HL-60/S4 (cell line): ENCODE results near the gene ZDHHC13.

Experiments used
- in situ Hi-C: fragments of 300-500 bp; cut with MboI; formaldehyde crosslinking; loops from 2 replicates; pipeline ENCODE4 v1.14.3; 2022; ENCODE audit warnings: low sequenced_read_pairs

The ZDHHC13 gene

GRCh38 chr11:19200410-19201201, 83.6 kb downstream of the ZDHHC13 start:
- in situ Hi-C loops = no loop called here

DNA sequence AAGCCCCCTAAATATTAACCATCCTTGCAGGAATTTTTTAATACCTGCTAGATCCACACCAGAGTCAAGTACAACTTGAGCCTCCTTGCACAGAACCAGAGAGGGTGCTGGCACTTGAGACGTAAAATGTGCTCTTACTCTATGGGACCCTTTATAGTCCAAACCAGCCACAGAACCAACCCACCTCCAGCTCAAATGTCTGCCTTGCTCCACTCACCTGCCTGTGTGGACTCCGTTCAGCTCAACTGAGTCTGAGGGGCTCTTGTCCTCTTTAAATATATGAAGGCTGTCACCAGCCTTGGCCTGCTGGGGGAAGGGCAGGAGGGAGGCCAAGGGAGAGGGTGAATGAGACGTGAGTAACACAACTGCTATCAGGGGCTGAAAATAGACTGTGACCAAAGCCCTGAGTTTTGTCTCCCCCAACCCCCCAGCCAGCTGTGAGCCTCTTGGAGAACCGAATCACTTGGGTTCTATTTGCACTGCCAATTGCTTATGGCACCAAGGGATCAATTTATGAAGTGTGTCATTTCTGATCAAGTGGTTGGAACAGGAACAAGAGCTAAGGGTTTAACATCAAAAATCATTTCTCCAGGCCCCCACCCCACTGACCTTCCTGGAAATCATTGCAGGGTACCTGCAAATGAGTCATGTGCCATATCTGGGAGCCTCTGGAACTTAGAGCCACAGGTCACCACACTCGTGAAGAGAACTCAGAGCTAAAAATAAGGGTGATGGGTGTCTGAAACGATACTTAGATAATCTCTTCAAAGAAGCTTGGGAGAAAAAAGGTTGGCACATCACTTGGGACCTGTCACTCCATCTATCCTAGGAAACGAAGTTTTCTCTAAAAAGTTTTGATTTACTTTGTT, 85.0 kb downstream of the ZDHHC13 start, which contains the start of gene CSRP3:
TSS of gene CSRP3 (minus strand) at position 247 of the 869 bp plus-strand sequence. CDS start 9,535 bp downstream, outside the sequence.
- in situ Hi-C loops = no loop called here

DNA sequence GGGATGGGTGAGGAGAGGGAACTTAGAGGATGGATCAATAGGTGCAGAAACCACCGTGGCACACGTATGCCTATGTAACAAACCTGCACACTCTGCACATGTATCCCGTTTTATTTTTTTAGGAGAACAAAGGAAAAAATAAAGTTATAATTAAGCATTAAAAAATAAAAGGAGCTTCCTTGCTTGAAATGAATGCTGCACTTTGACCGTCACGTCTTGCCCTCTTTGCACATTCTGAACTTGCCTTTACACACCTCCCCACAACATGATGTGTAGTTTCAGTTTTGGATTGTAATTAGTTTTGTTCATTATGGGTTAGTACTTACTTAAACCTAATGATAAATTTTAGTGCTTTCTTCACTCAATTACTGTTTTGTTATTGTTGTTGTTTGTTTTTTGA, 87.9 kb downstream of the ZDHHC13 start:
- in situ Hi-C loops = no loop called here

- in situ Hi-C loops = no loop called here
Observed at GRCh38 chr11:19208181-19208580, 91.2 kb downstream of the ZDHHC13 start.

DNA sequence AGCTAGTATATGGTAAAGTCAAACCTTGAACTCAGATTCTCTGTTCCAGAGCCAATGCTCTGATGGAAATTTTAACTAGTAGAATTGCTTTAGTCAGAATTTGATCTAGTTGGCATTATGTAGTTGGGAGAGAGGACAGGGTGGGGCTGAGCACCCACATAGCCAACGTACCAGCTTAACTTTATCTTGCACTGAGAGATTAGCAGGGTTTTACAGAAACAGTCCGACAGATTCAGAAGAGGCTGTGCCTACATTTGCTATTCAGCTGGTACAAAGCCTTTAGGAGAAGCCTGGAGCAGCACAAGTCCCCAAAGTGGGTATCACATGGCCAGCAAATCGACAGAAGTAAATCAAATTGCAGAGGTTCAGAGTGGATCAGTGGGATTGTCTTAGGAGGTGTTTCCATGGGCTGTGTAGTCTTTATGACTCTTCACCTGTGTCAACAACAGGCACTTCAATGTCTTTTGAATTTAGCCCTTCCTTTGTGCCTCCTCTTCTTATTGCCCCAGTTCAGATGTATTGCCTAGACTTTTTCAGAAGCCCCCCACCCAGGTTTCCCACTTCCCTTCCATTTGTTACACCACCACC, 92.1 kb downstream of the ZDHHC13 start:
- in situ Hi-C loops = no loop called here

GRCh38 chr11:19209617-19210370, 92.8 kb downstream of the ZDHHC13 start:
- in situ Hi-C loops = no loop called here

DNA sequence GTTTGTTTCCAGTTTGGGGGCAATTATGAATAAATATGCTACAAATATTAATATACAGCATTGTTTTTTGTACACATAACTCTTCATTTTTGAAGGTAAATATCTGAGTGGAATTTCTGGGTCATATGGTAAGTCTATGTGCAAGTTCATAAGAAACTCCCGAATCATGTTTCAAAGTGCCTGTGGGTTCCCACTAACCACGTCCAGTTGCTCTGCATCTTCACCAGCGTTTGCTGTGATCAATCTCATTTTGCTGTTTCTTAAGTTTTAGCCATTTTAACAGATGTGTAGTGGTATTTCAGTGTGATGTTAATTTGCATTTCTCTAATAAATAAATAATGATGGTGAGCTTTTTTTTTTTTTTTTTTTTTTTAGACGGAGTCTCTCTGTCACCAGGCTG, 99.1 kb downstream of the ZDHHC13 start:
- in situ Hi-C loops = no loop called here

DNA sequence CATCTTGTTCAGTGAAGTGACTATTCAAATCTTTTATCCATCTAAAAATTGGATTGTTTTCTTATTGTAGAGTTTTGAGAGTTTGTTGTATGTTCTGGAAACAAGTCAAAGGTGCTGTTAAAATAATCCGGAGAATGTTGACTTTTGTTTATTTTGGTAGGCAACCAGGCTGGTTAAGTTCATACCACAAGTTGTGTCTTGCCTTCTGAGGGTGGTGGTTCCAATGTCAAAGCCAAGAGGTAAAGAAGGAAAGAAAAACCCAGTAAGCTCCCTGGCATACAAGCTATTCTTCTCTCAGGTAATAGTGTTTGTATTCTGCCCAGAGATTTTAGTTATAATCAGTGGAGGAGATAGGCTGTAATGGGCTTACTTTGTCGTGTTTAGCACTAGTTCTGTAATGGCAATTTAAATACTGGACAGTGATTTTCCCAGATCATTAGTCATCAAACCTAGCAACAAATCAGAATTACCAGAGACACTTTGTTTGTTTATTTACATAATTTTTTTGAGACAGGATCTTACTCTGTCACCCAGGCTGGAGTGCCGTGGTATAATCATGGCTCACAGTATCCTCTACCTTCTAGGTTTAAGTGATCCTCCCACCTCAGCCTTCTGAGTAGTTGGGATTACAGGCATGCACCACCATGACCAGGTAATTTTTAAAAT, 99.9 kb downstream of the ZDHHC13 start:
- in situ Hi-C loops = no loop called here

DNA sequence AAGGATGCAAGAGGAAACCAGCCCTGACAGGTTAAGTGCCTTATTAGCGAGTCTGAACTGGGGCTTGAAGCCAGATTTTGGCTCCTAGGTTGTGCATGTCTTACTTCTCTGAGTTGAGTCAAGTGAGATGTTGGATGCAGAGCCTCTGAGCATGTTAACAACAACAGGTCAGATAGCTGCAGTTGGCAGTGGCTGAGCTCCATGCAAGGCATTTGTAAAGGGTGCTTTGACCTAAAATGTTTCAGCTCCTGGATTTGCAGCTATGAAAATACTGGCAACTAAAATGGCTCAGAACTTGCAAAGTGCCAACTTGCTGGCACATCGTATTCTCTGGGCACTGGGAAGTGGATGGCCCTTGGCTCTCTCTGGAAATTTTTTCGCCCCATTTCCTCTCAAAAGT, 101.2 kb downstream of the ZDHHC13 start:
- in situ Hi-C loops = no loop called here

DNA sequence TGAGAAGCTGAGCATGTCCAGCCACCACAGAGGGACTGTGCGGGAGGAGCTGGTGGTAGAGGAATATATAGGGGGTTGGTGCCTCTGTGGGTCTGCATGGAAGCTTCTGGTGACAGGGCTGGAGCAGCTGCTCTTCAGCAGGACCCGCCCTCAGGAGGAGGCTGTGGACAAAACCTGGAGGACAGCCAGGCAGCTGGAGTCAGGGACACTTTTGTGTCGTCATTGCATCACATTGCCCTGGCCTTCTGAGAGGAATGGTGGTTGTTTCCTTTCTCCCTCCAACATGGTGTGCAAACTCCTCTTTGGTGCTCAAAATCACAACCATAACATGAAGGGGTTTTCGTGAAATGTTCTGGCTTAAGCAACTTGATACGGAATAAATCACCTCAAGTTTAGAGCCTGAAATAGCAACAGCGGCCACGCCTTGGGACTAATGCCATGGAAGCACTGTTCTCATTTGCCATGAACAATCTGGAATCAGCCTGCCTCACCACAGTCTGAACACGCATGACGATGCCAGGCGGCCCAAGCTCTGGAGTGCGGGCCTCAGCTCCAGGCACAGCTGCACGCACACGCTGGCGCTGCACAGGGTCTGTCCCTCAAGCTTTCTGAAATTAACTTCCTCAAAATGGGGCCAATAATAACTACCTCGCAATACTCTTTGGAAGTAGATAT, 102.0 kb downstream of the ZDHHC13 start:
- in situ Hi-C loops = no loop called here

DNA sequence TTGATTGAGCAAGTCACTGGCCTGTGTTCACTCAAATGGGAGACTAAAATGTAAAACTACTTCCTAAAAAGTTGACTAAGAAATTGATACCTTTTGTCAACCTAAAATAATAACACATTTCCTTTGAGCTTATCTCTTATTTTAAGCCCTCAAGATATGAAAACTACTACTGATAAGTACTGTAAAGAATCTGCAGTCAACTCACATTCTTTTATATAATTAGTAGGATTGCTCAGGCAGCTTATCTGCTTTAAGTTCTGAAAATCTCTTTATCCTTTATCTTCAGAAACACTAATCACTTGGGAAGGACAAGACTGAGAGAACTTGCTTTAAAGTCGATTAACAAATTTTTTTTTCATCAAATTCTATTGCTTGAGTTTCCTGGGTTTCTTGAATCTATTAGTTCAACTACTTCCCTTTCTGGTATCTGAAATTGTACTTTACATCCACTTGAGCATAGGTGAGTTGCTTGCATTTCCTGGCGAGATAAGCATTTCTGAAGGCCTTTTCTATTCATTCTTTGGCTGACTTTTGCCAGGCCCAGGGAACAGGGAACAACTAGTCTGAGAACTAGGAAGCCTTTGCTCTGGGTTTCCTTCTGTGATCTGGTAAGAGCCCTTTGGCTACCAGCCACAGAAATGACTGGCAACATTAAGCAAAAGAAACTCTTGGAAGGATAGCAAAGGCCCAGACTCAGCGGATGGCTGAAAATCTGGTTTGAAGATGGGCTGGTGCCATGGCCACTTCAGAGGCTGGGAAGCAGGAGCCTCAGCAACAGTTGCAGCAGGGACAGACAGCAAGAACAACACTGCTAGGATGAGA, 104.1 kb downstream of the ZDHHC13 start:
- in situ Hi-C loops = no loop called here

DNA sequence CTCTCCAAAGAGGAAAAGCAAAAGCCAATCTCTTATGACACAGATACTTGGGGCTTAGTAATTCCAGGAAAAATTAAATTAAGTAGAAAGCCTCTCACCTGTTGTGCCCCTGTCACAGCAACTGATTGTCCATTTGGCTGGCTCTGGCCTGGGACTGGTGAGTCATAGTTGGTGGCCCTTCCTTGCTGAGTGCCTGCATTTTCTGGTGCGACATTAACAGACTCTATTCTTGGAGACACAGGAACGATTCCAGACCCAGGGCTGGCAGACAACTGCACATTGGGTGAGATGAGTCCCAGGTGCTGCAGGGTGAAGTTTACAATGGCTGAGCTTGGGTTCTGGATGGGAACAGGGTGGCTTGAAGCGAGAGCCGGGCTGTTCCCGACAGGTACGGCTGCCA, 108.2 kb downstream of the ZDHHC13 start:
- in situ Hi-C loops = no loop called here

GRCh38 chr11:19225581-19225980, 108.6 kb downstream of the ZDHHC13 start:
- in situ Hi-C loops = no loop called here
